NCI-H1417 treated with DMSO at 0.1 percent for 48 hours (cell line): ENCODE data around the gene SPATA19.

Experiments used
- DNase-seq: peaks from one replicate; lab custom pipeline; 2025; lab: John Stamatoyannopoulos, UW

The SPATA19 gene

DNA sequence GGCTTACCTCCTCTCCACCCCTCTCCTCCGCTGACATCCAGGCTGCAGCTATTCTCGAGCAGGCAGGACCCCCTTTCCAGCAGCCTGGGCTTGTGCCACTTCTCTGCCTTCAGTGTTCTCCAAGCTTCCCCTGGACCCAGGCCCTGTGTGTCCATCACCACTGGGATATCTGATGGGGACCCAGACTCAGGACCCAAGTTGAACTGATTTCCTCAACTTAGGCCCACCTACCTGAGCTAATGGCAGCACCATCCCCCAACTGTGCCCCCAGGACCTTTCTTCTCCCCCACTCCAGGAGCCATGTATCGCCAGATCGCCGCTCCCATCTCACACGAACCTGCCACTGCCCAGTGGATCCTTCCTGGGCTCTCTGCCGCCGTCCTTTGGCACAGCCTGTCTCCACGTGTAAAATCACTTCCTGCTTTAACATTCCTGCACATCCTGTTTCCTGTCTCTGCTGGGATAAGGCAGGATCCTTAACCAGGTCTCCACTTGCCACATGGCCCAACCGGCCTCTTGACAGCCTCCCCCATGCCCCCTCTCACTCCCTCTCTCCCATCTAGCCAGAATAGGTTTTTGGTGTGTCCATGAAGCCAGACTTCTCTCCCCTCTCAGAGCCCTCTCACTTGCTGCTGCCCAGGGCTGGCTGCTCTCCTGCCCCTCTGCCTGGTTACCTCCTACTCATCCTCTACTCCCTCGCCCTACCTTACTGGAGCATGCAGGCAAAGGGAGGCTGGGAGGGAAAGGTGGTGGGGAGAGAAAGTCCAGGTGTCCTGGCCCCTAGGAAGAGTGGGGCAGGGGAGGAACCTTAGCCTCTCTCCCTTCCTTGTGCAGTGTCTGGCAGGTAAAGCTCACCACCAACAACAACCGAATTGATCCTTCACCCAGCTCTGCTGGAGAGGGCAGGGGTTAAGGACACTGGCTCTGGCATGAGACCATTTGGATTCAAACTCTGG lies 9.4 kb downstream of the SPATA19 start:
- no peak for DNase-seq

DNA sequence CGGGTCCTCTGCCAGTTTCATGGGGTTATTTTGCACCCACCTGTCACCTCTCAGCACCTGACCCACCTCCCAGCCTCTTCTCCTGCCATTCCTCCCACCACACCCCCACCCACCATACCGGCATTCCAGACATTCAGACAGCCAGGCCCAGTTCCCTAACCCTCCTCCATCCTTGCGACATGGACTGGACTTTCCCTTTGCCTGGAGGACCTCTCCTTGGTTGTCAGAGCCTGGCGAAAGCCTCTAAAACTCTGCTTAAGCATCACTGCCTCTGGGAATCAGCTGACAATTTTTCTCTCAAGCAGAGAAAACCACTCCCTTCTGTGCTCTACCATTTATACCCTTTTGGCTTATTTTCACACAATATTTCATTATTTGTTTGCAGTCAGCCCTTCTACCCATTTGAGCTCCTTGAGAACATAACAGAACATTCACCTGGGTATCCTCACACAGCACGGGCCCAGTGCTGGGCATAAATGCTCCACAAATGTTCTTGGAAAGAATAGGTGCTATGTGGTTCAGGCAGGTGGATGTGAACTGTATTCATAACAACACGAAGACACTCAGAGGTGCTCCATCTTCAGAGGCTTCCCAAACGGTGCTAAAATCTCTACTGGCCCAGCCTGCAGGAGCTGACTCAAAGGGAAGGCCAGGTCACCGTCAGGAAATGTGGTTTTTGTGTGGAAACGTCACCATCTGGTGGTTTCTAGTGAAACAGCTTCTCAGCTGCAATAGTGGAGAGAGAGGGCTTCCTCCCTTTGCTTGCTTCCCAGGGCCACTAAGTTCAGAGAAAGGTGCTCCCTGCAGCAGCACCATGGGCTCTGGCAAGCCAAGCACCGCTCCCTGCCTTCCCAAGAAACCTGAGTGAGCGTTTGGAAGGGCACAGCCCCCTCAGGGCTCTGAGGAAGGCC lies 10.4 kb downstream of the SPATA19 start:
- peak; percentile 20 for DNase-seq

DNA sequence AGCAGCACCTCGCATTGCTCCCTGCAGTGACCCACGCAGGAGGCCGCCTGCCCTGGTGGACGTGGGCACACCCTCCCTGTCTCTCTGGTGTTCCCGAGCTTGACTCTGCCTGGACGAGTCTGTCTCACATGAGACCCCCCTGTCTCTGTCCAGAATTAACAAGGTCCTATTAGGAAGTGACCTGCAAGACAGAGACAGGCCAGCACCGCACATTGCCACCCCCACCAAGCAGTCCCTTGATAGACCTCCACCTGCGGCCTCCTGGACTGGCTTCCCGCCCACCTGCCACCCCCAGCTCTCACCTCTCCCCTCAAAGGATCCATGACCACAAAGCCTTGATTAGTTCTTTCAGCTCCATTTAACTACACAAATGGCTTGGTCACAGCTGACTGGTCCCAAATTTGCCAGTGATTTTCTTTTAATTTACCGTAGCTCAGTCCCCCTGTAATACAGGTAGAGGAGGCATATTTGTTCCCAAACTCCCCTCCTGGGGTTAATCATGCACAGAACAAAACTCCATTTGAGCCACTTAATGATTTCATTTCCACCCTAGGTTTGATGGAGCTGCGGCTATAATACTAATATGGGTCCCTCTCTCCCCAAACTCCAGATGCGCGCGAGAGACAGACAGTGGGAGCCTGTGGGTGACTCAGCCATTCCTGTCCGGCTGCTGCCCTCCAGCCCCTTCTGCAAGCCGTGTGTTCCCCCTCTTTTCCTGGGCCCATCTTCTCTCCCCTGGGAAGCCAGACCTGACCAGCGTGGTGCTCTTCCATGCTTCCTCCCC lies 11.2 kb downstream of the SPATA19 start:
- no peak for DNase-seq

- no peak for DNase-seq
Measured at GRCh38 chr11:133832991-133833897, 12.1 kb downstream of the SPATA19 start.

- DNase-seq = no peak
Measured at GRCh38 chr11:133832096-133832990, 13.0 kb downstream of the SPATA19 start.

DNA sequence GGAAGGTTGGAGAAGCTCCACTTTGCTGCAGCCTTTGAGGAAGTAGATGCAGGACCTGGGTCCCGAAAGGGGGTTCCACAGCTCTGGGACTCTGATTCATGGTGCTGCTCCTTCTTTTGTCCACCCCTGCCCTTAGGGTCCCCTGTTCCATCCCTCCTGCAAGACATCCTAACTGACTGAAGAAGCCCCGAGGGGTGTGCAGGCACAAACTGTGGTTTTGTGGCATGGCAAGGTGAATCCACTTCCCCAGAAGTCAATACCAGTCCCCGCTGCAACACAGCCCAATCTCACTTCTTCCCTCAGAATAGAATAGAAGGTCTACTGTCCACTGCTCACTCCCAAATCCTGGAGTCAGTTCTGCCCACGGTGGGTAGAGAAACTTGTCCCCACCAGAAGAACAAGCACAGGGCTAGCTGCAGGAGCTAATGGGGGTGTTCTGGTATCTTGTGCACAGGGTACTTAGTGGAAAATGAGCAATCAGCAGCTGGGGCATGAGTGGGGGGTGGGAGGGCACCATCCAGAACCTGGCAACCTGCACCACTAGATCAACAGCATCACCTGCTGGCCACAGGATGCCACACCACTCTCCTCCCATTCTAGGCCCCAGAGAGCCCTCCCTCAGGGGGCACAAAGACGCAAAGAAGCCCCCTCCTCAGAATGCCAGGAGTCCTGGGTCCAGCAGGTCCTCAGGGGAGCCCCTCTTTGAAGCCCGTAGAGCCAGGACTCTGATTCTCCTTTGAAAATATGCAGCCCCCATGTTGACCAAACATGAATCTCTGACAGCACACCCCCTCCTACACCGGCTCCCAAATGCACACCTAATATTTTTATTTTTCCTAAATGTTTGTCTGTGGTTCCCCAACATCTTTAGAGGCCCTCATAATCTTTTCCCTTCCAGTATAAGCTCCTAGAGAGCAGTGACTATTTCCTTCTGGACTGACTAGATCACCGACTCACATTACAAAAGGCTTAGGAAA lies 14.1 kb downstream of the SPATA19 start:
- DNase-seq = no peak

GRCh38 chr11:133829566-133829965 lies 15.7 kb downstream of the SPATA19 start:
- DNase-seq = no peak

DNA sequence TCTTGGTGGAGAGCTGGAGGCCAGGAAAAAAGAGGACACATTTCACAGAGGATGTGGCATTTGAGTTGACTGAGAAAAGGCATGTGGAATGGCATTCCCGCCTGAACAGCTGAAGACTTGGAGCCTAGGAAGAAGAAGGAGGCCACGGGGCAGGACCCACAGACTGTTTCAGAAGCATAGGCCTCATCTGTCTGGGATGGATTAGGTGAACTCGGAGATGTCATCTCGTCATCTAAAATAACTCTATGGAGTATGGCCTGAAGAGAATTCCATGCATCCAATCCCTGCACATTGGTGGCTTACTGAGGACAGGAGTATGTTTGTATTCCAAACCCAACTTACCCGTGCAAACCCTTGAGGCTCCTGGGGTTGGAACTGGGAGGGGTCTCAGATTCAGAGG lies 16.4 kb downstream of the SPATA19 start:
- DNase-seq = no peak

DNA sequence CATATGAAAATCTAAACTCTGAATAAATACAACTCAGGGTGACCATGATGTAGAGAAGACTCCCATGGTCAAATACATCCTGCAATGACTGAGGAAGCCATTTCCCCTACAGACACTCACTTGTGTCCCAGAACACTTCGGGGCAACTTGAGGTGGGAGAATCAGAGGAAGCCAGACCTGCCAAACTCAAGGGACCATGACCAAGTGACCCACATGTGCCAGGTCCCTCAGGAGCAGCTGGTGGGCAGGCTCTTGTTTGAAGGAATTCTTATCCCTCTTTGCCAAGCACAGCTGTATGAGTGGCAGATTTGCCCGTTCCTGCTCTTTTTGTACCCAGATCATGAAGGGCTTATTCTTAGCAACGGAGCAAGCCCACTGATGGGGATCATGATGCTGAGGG lies 17.8 kb downstream of the SPATA19 start:
- no peak for DNase-seq

DNA sequence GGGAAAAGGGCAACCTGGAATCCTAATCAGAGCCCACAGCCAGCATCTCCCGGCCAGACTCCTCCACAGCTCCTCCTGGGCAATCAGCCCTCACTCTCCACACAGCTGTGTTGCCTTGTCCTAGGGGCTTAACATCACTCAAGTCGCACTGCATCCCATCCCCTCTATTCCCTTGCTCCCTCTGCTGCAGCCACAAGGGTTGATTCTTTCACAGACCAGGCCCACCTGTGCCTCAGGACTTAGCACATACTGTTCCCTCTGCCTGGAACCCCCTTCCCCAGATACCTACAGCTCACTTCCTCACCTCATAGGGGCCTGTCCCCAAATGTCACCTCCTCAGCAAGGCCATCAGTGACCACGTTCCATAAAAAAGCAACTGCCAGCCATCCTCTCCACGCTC lies 18.4 kb downstream of the SPATA19 start:
- DNase-seq = no peak

DNA sequence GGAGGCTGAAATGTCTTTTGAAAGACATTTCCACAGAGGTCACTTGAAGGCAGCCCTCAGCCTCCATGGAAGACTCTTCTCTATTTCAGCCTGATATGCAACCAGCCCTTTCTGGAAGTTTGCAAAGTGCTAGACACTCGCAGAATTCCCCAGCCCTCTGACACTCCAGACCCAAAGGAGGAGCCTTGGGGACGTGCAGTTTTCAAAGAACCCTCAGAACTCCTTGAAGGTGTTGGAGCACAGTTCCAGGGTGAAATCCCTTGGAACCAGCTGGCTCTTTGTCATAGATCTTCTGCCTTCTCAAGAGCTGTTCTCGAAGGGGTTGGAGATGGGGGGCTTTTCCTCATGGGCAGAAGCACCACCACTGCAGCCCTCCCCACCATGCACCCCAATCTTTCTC lies 19.6 kb downstream of the SPATA19 start:
- no peak for DNase-seq

GRCh38 chr11:133825156-133825555 lies 20.2 kb downstream of the SPATA19 start:
- no peak for DNase-seq

- no peak for DNase-seq
Measured at GRCh38 chr11:133824593-133824992, 20.7 kb downstream of the SPATA19 start.

DNA sequence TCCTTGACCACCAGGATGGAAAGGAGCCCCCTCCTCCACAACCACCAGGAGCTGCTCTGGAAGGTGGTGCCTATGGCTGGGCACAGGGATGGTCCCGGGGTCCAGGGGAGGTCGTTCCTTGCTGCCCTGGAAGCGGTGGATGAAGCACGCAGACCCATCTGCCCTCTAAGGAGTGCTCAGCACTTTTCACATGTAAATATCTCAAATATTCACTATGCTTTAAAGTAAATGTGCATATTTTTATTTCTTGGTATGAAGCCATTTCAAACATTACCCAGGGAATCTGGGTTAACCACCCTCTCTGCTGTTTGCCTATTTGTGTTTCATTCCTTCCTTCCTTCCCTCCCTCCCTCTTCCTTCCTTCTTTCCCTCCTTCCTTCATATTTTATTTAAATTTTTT lies 21.7 kb downstream of the SPATA19 start:
- DNase-seq = no peak

DNA sequence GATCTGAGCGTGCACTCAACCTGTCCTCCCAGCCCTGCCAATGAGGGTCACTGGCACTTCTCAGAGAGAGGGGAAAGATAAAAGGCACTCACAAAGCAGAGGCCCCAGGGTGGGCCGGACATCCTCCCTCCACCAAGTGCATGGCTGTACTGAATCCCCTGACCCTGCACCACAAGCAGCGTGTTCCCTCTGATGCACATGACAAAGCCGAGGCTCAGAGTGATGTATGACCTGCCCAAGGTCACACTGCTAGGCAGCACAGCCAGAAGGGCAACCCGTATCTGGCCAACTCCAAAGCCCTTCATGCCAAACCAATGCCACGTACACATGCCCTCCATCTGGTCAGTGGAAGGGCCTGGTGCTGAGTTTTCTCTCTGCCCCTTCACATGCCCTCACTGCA lies 22.1 kb downstream of the SPATA19 start:
- DNase-seq = no peak

GRCh38 chr11:133821776-133822175 lies 23.5 kb downstream of the SPATA19 start:
- DNase-seq = no peak

GRCh38 chr11:133819746-133820315 lies 25.5 kb downstream of the SPATA19 start:
- DNase-seq = no peak

DNA sequence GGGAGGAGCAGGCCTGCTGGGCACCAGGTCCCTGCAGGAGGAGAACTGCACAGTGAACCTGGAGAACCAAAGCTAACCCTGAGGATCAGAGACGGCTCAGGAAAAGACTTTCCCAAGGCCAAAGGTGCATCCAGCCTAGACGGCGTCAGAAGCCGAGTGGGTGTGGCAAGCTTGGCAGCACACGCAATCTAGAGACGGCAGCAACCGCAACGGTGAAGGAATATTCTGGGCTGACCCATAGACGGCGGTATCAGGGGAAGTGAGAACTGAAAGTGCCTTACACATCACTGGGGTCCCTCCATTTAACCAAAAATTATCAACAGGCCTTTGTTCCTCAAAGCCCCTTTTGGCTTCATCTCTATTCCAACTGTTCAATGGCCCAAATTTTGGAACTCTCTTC lies 26.2 kb downstream of the SPATA19 start:
- no peak for DNase-seq
